Measurements from ENCODE around the gene ENTHD1.

GRCh38 chr22:39722501-39722900, 171.1 kb downstream of the ENTHD1 start:
- TF ChIP-seq POLR2A (IDR thresholded peaks at IDR 0.05), result no peak
- TF ChIP-seq, protein P1, sequence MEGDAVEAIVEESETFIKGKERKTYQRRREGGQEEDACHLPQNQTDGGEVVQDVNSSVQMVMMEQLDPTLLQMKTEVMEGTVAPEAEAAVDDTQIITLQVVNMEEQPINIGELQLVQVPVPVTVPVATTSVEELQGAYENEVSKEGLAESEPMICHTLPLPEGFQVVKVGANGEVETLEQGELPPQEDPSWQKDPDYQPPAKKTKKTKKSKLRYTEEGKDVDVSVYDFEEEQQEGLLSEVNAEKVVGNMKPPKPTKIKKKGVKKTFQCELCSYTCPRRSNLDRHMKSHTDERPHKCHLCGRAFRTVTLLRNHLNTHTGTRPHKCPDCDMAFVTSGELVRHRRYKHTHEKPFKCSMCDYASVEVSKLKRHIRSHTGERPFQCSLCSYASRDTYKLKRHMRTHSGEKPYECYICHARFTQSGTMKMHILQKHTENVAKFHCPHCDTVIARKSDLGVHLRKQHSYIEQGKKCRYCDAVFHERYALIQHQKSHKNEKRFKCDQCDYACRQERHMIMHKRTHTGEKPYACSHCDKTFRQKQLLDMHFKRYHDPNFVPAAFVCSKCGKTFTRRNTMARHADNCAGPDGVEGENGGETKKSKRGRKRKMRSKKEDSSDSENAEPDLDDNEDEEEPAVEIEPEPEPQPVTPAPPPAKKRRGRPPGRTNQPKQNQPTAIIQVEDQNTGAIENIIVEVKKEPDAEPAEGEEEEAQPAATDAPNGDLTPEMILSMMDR (IDR thresholded peaks at IDR 0.05), result no peak

Measured in uterus (tissue), 2 donors.